Ascending aorta (tissue), 2 donors: ENCODE results near the gene CCNJL. TPM values are rescaled to one million over a fixed set of nuclear protein-coding genes. Genes with fewer than 3 reads are reported as not detected.

Experiments
- DNase-seq, 2 donors: peaks; one replicate each; pipeline ENCODE4 v3.0.0-alpha.2; 2019; ENCODE audit warnings: low spot score in 2 of 2
- H3K27ac ChIP-seq, 2 donors: fragments of 200-600 bp; sonication (generic); one replicate each; pipeline ENCODE4 v1.5.1; 2016 to 2017; ENCODE audit warnings: mild to moderate bottlenecking in 1 of 2
- H3K27me3 ChIP-seq: fragments of 200-600 bp; sonication (generic); one replicate; pipeline ENCODE4 v1.5.1; 2017
- H3K36me3 ChIP-seq, 2 donors: fragments of 200-600 bp; sonication (generic); one replicate each; pipeline ENCODE4 v1.5.1; 2016
- H3K4me1 ChIP-seq, 2 donors: fragments of 200-600 bp; sonication (generic); one replicate each; pipeline ENCODE4 v1.5.1; 2016 to 2017; ENCODE audit warnings: mild to moderate bottlenecking in 1 of 2
- H3K4me3 ChIP-seq, 2 donors: fragments of 200-600 bp; sonication (generic); one replicate each; pipeline ENCODE4 v1.5.1; 2016 to 2017; ENCODE audit warnings: mild to moderate bottlenecking in 1 of 2
- H3K9me3 ChIP-seq, 2 donors: fragments of 200-600 bp; sonication (generic); one replicate each; pipeline ENCODE4 v1.5.1; 2016
- CTCF ChIP-seq, 3 experiments: fragments of 200-600 bp in 2 of 3; fragments of 450-650 bp in 1 of 3; sonication (generic) in 2 of 3; IDR thresholded peaks; one replicate each; pipeline ENCODE4 v1.5.1; 2016 to 2019; ENCODE audit warnings: antibody characterized with exemption in 3 of 3, mild to moderate bottlenecking in 1 of 3, moderate library complexity in 1 of 3
- intact Hi-C: fragments of 100-400 bp; cut with DNase I; formaldehyde crosslinking; loops from one replicate; pipeline ENCODE4 v1.15.1; 2023
- total RNA-seq: library from RNA; depleted of rRNA; stranded (reverse); fragments of >200 nt; gene quantifications from one replicate; pipeline ENCODE4 v1.1.0, GENCODE V29; 2016

Gene CCNJL
- total RNA-seq, 1 donor from 2014 or later, result not detected

GRCh38 chr5:160230686-160231527, 81.5 kb downstream of the CCNJL start:
- Histone ChIP-seq H3K9me3 (no peaks in the 10 kb centered on the region), H3K4me1 (no peaks in the 10 kb centered on the region), H3K27me3 (no peaks in the 10 kb centered on the region), H3K36me3 (no peaks in the 10 kb centered on the region), H3K27ac (peak overlapping the region in 1 of 2 donors; percentile 13), H3K4me3 (no peak overlapping the region)
- TF ChIP-seq CTCF (IDR thresholded peaks at IDR 0.05), result no peak
- intact Hi-C loops, result no loop called here
- peak; percentile 14 to 67 for DNase-seq

GRCh38 chr5:160229190-160229742, 83.1 kb downstream of the CCNJL start, which contains the start of gene FABP6:
Gene FABP6 (plus strand): TSS chr5:160229506. CDS start chr5:160229558, 52 bp downstream.
- no peak for DNase-seq
- H3K27ac ChIP-seq, result no peak within 1 kb of the TSS

GRCh38 chr5:160227012-160227411, 85.4 kb downstream of the CCNJL start:
- intact Hi-C loops, result no loop called here
- Histone ChIP-seq H3K4me3 (no peak overlapping the region), H3K4me1 (no peaks in the 10 kb centered on the region), H3K9me3 (no peaks in the 10 kb centered on the region), H3K27ac (no peak overlapping the region), H3K27me3 (no peaks in the 10 kb centered on the region), H3K36me3 (no peaks in the 10 kb centered on the region)
- DNase-seq, result no peak
- no peak for TF ChIP-seq CTCF (IDR thresholded peaks at IDR 0.05)

More at GRCh38 chr5:160229190-160229742, 83.1 kb downstream of the CCNJL start, which contains the start of gene FABP6:
- no peak within 1 kb of the TSS for H3K4me3 ChIP-seq
- intact Hi-C loops, result no loop called here
- no peaks in the 10 kb centered on the region for H3K36me3 ChIP-seq
- no peaks in the 10 kb centered on the region for H3K9me3 ChIP-seq
- no peaks in the 10 kb centered on the region for H3K4me1 ChIP-seq
- TF ChIP-seq CTCF (IDR thresholded peaks at IDR 0.05), result no peak
- H3K27me3 ChIP-seq, result no peaks in the 10 kb centered on the region

- intact Hi-C loops, result no loop called here
- no peak for TF ChIP-seq CTCF (IDR thresholded peaks at IDR 0.05)
- Histone ChIP-seq H3K36me3 (no peaks in the 10 kb centered on the region), H3K27me3 (no peaks in the 10 kb centered on the region), H3K4me3 (no peak overlapping the region), H3K27ac (no peak overlapping the region), H3K9me3 (no peaks in the 10 kb centered on the region), H3K4me1 (no peaks in the 10 kb centered on the region)
- DNase-seq, result no peak
Observed at GRCh38 chr5:160221082-160221481, 91.3 kb downstream of the CCNJL start.

GRCh38 chr5:160219356-160219755, 93.0 kb downstream of the CCNJL start:
- Histone ChIP-seq H3K4me1 (no peaks in the 10 kb centered on the region), H3K27me3 (no peaks in the 10 kb centered on the region), H3K9me3 (no peaks in the 10 kb centered on the region), H3K27ac (no peak overlapping the region), H3K4me3 (no peak overlapping the region), H3K36me3 (no peaks in the 10 kb centered on the region)
- TF ChIP-seq CTCF (IDR thresholded peaks at IDR 0.05), result no peak
- intact Hi-C loops, result no loop called here
- no peak for DNase-seq
